GM18909 (cell line): Measurements from ENCODE around the gene CACNA1B.
"Not testable (repeated sequence)": the region's sequence is repeated elsewhere in the genome, so short reads cannot be mapped to it uniquely, and the experiment has no call there.

Source experiments
- ATAC-seq: cut with Tn5 transposase; IDR thresholded peaks from one replicate; pipeline ENCODE4 v1.9.1; 2021; ENCODE audit warnings: mild to moderate bottlenecking; ENCODE audit not compliant: unreplicated experiment, poor library complexity

CACNA1B gene

DNA sequence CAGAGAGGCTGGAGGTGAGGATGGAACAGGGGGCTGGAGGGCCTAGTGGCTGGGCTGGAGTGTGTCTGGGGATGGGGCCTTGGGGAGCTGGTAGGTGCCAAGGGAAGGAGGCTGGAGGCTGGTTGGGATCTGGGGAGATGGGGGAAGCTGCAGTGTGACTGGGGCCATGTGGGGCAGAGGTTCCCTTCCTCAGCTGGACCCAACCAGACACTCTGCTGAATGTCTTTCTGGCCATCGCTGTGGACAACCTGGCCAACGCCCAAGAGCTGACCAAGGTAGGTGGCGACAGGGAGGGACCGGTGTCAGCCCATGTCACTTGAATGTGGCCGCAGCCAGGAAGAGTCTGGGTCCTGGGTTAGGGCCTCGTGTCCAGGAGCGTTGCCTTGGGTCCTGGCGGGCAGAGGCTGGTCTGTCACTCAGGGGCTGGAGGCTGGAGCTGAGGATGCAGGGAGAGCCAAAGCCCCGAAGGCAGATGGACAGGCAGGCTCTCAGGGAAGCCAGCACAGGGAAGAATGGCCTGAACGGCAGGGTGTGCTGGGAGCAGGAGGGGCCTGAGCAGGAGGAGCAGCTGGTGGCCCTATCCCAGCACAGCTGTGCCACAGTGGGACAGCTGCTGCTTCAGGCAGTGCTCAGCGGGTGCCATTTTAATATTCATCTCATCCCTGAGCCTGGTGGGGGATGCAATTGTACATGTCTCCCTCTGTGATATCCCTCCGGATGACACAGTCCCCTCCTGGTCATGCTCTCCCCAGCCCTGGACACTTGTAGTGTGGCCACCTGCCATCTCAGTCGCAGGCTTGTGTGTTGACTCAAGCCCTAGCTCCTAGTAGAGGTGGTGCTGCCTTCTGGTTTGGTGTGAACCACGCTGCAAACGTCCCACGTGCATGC, 132.5 kb downstream of the CACNA1B start:
- ATAC-seq = no peak

DNA sequence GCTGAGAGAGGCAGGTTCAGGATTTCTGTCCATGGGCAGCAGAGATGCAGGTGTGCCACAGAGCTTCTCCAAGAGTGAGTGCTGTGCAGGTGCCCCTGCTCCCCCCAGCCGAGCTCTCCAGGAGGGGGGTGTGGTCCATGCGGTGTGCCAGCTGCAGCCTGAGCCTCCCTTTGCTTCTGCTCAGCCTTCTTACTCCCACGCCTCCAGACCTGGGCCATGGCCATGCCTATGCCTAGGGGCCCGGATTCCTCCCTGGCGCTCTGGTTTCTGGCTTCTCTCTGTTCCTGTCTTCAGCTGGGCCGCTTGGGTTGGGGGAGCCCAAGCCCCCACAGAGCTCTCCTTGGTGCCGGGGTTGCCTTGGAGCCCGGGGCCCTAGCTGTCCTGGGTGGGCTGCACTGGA, 133.3 kb downstream of the CACNA1B start:
- no peak for ATAC-seq

DNA sequence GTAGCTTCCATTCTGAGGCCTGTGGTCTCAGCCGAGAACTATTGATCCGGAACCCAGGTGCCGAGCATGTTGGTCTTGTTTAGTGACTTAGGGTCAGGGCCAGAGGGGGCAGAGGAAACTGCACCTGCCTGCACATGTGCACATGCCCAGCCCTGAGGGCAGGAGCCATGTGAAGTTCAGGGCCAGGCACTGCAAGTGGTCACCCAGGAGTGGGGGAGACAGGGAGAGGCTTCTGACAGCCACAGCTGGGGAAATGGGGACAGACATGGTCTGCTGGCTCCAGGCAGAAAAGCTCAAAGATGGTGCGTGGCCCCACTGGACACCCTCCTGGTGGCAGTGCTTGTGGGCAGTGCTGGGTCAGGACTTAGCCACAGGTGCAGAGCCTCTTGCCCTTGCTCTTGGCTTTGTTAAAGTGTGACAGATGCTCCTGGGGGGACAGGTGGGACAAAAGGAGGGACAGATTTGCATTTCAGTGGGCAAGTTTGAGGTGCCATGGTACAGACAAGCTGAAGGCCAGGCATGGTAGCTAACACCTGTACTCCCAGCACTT, 134.4 kb downstream of the CACNA1B start:
- no peak for ATAC-seq

DNA sequence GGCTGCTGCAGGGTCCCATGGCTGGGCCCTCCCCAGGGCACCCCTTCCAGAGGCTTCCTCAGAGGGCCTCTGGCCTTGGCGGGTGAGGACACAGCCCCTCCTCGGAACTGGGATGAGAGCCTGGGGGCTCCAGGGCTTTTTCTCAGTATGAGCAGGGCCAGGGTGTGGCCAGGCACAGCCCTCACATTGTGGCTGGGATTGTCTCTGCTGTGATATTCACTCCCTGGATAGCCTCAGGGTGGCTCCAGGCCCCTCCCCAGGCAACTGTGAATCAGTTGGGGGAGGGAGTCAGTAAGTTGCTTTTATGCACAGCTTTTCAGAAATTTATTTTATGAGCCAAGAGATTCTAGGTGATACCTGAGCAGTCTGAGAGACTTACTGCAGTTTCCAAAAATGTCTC, 135.7 kb downstream of the CACNA1B start:
- no peak for ATAC-seq

DNA sequence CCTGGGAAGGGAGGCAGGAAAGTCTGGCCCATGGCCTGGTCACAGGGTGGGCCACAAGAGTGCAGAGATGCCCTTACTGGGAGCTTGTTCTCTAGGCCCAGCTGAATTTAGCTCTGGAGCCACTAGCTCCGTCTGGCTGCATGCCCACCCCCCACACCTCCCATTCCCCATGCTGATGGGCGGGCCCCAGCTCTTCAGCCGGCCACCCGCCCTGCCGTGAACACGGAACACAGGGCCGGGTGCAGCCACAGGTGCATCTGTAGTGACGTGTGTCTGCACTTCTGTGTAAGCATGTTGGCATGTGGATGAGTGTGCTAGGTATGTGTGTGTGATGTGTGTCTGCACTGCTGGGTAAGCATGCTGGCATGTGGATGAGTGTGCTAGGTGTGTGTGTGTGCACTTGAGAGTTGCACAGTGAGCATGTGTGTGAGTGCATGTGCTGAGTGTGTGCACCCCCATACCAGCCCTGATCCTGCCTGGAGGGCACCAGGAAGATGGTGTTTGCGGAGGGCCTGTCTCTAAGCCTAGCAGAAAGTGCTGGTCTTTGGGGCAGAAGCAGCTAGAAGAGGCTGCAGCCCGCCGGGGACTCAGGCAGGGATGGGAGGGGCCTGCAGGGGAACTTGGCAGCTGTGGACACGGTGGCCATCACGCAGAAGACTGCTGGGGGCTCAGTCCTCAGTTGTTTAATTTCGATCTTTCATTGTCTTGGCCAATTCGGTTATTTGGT, 136.4 kb downstream of the CACNA1B start:
- no peak for ATAC-seq

DNA sequence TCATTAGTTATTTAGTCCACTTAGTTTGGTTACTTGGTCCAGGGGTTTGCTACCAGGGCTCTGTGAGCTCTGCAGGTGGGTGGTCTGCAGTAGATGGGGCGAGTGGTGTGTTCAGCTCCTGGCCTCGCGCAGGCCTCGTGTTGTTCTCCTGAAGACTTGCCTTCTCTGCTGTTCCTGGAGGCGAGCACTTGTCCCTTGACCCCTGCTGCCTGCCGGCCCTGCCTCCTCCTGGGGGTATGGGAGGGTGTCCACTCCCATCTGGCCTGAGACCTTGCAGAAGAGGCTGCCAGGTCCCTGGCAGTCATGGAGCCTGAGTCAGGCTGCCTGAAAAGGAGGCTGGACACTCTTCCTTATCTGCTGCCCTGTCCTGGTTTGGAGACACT, 137.0 kb downstream of the CACNA1B start:
- no peak for ATAC-seq

DNA sequence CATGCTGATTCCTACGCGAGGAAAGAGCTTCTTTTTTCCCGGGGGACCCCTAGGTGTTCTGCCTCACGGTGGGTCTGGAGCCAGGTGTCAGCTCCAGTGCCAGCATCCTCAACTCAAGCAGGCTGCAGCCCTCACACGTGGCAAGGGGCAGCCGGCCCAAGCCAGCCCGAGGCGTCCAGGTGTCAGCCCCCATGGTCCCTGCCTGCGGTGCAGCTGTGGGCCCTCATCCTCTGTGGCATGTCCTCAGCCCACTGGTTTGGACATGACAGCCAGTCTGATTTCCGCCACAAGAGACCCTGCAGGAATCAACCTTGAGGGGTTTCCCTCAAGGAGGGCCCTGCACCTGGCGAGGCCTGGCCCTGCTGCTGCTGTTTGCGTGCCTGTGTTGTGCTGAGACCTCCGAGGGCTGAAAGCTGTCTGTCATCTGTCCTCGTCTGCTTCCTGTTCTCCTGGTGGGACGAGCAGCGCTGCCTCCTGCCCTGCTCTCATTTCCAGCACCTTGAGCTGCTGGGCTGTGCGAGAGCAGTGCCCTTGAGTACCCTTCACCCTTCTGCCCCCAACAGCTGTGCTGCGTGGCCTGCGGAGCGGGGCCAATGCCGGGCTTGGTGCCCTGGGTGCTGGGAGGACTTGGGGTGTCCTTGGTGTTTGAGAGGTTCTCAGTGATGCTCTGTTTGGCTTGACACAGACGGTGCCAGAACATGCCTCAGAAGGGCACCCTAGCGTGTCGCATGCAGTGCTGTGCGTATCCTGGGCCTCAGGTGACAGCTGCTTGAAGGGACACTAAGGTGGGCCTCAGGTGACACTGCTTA, 137.6 kb downstream of the CACNA1B start:
- no peak for ATAC-seq

DNA sequence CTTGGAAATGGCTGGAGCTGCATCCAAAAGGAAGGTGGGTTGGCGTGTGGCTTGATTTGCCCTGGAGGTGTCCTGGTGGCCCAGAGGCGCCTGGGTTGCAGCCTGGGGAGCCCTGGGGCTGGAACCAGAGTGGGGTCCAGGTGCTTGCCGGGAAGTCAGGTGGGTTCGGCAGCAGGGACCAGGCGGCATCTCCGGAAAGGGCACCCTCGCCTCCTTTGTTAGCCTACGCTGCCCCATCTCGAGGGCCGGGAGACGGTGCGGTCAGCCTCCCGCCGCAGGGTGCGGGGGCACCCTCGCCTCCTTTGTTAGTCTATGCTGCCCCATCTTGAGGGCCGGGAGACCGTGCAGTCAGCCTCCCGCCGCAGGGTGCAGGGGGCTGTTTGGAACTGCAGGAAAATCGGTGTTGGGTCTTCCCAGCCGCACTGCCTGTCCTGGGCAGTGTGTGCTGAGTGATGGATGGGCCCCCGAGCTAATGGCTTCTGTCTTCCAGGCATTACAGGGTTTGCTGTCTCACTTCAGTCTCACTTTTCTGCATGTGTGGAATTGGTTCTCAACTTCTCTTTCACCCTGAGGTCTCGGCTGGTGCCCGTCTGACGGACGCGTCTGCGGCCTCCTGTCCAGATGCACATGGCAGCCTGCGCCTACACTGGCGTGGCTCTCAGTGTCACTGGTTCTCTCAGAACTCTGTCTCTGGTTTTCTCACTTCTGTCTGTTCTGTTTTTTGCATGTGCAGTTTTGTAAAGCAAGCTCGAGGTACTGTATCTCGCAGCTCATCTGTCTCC, 139.0 kb downstream of the CACNA1B start:
- ATAC-seq = no peak

DNA sequence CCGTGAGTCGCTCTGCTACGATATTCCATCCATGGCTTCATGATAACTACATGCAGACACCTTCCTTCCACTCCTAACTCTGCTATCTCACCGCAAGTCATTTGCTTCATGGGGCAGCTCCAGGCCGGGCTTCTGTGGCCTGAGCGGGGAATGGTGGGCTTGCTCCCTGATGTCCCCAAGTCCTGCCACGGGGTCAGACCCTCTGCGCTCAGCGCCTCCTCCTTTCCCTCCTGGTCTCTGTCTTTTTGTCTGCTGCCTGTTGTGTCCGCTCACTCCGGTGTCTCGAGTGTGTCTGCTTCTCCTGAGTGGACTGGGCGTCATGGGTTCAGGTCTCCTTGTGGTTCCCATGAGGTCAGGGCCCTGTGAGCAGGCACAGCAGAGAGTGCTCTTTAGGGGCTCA, 139.6 kb downstream of the CACNA1B start:
- ATAC-seq = no peak

DNA sequence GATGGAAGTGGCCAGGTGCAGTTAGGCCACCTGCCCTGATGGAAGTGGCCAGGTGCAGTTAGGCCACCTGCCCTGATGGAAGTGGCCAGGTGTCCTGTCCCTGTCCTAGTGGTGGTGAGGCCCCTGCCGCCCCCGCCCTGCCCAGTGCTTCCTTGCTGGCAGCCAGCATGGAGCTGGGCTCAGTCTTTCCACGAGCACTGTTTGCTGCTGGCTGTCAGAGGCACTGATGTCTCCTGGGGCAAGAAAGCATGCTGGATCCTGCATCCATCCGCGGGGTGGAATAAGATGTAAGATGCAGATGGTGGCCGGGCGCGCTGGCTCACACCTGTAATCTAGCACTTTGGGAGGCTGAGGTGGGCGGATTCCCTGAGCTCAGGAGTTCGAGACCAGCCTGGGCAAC, 141.9 kb downstream of the CACNA1B start:
- ATAC-seq = not testable (repeated sequence)

DNA sequence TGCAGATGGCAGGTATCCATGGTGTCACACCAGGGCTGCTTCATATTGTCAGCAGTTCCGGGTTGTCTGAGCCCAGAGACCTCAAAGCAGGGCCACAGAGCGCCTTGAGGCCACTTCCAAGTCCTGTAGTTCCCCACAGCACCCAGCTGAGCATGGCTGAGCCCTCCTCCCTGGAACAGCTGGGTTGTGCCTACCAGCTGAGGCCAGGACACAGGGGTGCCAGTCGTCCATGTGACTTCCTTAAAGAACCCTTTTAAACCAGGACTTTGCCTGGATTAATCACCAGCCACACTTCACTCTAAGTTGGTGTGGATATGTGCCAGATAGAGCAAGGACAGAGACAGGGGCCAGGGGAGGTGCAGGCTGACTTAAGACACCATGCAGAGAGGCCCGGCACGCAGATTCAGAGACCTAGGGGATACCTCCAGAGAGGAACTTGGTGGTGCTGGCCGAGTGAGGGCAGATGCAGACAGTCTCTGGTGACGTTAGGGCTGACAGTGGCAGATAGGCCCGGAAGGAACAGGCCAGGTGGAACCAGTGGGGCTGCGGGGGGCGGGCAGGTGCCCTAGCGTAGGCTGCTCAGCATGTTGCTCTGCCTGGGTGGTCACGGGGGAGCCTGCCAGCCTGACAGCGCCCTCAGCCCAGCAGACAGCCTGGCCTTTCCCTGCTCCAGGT, 142.7 kb downstream of the CACNA1B start:
- ATAC-seq = no peak

DNA sequence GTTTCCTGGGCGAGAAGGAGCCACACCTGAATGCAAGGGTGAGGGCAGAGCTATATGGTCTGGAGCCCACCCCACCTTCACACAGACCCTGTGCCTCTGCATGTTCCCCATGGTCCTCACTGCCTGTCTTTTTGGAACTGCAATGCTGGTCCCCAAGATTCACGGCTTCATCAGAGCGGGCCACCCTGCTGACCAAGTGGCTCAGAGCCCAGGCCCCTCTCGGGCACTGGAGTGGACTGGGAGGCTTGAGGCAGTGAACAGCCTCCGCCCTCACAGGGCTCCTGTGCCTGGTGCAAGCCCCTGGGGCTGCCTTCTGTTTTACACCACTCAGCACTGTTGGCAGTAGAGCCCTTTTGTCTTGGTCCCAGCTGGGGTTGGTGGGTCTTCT, 143.2 kb downstream of the CACNA1B start:
- no peak for ATAC-seq

DNA sequence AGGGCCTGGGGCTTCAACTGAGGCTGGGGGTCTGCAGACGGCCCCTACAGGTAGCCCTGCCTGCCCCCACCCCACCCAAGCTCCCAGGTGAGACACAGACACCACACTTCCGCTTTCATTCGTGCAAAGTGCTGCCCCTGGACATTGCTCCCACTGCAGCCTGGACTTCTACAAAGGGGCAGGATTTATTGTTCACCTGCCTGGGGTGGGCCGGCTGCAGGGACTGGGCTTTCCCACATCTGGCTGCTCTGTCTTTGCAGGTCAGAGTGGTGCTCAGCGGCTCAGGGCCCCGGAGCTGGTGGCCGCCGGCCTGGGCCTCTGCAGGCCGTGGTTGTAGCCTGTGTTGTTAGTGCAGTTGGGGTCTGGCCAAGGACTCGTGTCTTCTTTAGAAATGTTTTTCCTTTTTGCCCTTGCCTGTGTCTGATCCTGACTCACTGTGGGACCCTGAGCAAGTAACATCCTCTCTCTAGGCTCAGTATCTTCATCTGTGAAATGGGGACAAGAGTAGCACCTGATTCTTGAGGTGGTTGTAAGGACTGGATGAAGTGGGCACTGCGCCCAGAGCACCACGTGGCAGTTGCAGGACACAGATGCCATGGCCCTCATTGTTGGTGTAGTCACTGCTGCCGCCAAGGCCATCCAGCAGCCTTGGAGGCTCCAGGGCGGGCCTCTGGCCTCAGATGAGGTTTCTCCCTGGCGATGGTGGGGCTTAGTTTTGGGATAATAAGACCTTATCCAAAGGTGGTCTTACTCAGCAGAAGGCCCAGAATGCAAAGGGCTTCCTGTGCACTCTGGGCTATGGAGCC, 143.9 kb downstream of the CACNA1B start:
- ATAC-seq = no peak

DNA sequence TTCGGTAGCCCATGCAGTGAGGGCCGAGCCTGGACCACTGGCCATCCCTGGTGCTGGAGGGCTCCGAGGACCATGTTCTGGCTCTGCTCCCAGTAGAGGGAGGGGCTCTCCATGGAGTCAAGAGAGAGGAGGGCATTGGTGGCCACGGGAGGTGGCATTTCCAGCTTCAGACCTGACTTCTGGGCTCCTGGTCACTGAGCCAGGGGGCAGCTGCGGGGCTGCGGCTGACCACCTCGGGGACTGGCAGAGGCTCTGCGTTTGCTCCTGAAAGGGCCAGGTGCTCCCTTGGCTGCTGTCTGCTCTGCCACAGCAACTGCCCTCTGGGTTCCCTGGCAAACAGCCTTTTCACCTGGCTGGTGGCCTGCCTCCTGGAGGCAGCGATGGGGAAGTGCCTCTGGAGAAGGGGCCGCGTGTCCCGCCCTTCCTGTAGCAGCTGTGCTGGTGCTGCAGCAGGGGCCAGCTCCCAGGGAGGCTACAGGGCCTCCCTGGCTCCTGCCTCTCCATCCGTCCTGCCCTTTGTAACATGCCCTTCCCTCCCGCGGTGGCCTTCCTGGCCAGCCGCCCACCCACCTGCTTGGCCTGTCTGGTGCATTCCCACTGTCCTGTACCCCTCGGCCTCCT, 144.6 kb downstream of the CACNA1B start:
- no peak for ATAC-seq

DNA sequence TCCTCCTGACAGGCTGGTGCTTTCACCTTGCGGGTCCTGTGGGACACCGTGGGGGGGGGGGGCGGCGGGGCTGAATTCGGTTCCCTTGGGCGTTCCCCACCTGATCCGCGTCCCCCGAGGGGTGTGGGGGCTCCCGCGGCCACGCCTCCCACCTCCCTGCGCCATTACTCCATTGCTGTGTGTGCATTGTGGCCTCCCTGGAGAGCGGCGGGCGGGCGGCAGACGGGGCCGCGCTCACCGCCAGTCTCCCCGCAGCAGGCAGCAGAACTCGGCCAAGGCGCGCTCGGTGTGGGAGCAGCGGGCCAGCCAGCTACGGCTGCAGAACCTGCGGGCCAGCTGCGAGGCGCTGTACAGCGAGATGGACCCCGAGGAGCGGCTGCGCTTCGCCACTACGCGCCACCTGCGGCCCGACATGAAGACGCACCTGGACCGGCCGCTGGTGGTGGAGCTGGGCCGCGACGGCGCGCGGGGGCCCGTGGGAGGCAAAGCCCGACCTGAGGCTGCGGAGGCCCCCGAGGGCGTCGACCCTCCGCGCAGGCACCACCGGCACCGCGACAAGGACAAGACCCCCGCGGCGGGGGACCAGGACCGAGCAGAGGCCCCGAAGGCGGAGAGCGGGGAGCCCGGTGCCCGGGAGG, 145.3 kb downstream of the CACNA1B start:
- no peak for ATAC-seq

DNA sequence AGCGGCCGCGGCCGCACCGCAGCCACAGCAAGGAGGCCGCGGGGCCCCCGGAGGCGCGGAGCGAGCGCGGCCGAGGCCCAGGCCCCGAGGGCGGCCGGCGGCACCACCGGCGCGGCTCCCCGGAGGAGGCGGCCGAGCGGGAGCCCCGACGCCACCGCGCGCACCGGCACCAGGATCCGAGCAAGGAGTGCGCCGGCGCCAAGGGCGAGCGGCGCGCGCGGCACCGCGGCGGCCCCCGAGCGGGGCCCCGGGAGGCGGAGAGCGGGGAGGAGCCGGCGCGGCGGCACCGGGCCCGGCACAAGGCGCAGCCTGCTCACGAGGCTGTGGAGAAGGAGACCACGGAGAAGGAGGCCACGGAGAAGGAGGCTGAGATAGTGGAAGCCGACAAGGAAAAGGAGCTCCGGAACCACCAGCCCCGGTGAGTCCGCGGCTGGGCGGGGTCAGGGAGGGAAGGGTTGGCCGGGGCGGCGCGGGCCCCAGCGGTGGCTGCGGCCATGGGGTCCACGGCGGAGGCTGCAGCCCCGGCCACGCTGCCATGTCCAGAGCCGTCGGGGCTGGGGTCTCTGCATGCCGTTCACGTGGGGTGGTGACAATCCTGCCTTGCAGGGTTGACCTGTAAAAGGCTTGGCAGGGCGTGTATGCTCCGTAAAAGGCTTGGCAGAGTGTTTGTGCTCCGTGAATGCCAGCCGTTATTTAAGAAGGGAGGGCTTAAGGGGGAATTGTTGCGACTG, 146.0 kb downstream of the CACNA1B start:
- no peak for ATAC-seq

DNA sequence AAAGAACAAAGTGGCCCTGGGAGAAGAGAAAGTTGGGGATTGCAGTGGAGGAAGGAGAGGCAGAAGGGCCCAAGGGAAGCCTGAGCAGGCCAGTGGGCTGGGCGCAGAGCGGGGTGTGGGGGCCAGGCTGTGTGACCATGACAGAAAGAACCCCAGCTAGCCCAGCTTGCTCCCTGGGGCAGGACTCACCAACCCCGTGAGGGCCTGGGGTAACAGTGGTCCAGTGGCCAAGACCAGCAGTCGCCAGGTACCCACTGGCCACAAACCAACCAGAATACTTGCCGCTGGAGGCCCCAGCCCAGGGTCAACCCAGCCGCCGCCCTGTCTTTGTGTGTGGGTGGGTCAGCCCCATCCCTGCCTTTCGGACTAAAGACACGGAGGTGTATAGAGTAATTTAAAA, 146.5 kb downstream of the CACNA1B start:
- ATAC-seq = no peak
